ENCODE data around the gene TANC1.

TANC1 gene

GRCh38 chr2:159125858-159126257 is 157.4 kb downstream of the TANC1 start:
- Histone ChIP-seq H3K4me3 (ENCODE audit: low read depth in 1 of 2, low read length in 1 of 2) (no peak overlapping the region), H3K36me3 (no peaks in the 10 kb centered on the region), H3K4me1 (ENCODE audit: control insufficient read depth in 1 of 2, insufficient read depth in 1 of 2, low read depth in 1 of 2, low read length in 1 of 2) (peaks cover 3 to 6% of the 10 kb centered on the region in 2 experiments), H3K9me3 (no peaks in the 10 kb centered on the region), H3K27me3 (peaks cover 9% of the 10 kb centered on the region), H3K27ac (no peak overlapping the region)
- TF ChIP-seq CTCF (IDR thresholded peaks at IDR 0.05): no peak

- Histone ChIP-seq H3K27me3 (peaks cover 9% of the 10 kb centered on the region), H3K4me1 (ENCODE audit: control insufficient read depth in 1 of 2, insufficient read depth in 1 of 2, low read depth in 1 of 2, low read length in 1 of 2) (peaks cover 3 to 6% of the 10 kb centered on the region in 2 experiments), H3K4me3 (ENCODE audit: low read depth in 1 of 2, low read length in 1 of 2) (no peak overlapping the region), H3K9me3 (no peaks in the 10 kb centered on the region), H3K27ac (no peak overlapping the region), H3K36me3 (no peaks in the 10 kb centered on the region)
- TF ChIP-seq CTCF (IDR thresholded peaks at IDR 0.05): no peak
These were observed 158.1 kb downstream of the TANC1 start for GRCh38 chr2:159126432-159127022.

GRCh38 chr2:159128191-159128590 is 159.8 kb downstream of the TANC1 start:
- no peak for TF ChIP-seq CTCF (IDR thresholded peaks at IDR 0.05)

GRCh38 chr2:159129269-159129668 is 160.8 kb downstream of the TANC1 start:
- no peak for TF ChIP-seq CTCF (IDR thresholded peaks at IDR 0.05)
- no peaks in the 10 kb centered on the region for H3K36me3 ChIP-seq
- H3K27me3 ChIP-seq: peaks cover 9% of the 10 kb centered on the region
- H3K27ac ChIP-seq: no peak overlapping the region
- peaks cover 2 to 3% of the 10 kb centered on the region in 2 experiments for H3K4me1 ChIP-seq (ENCODE audit: control insufficient read depth in 1 of 2, insufficient read depth in 1 of 2, low read depth in 1 of 2, low read length in 1 of 2)
- no peaks in the 10 kb centered on the region for H3K9me3 ChIP-seq
- no peak overlapping the region for H3K4me3 ChIP-seq (ENCODE audit: low read depth in 1 of 2, low read length in 1 of 2)

More at GRCh38 chr2:159128191-159128590, 159.8 kb downstream of the TANC1 start:
- Histone ChIP-seq H3K9me3 (no peaks in the 10 kb centered on the region), H3K36me3 (no peaks in the 10 kb centered on the region), H3K27ac (no peak overlapping the region), H3K27me3 (peaks cover 9% of the 10 kb centered on the region), H3K4me1 (ENCODE audit: control insufficient read depth in 1 of 2, insufficient read depth in 1 of 2, low read depth in 1 of 2, low read length in 1 of 2) (peaks cover 3 to 6% of the 10 kb centered on the region in 2 experiments), H3K4me3 (ENCODE audit: low read depth in 1 of 2, low read length in 1 of 2) (no peak overlapping the region)

- no peaks in the 10 kb centered on the region for H3K9me3 ChIP-seq
- H3K4me3 ChIP-seq (ENCODE audit: low read depth in 1 of 2, low read length in 1 of 2): no peak overlapping the region
- no peak for TF ChIP-seq CTCF (IDR thresholded peaks at IDR 0.05)
- H3K27me3 ChIP-seq: peaks cover 9% of the 10 kb centered on the region
- H3K4me1 ChIP-seq (ENCODE audit: control insufficient read depth in 1 of 2, insufficient read depth in 1 of 2, low read depth in 1 of 2, low read length in 1 of 2): no peaks in the 10 kb centered on the region
- no peaks in the 10 kb centered on the region for H3K36me3 ChIP-seq
- H3K27ac ChIP-seq: no peak overlapping the region
These were observed 161.4 kb downstream of the TANC1 start for GRCh38 chr2:159129824-159130223.
